ENCODE results near the gene TSPAN14.

Gene TSPAN14

GRCh38 chr10:80512031-80512526 is 58.0 kb downstream of the TSPAN14 start:
- H3K4me3 ChIP-seq (ENCODE audit: low read depth, low read length), result no peak overlapping the region
- TF ChIP-seq CTCF (IDR thresholded peaks at IDR 0.05; ENCODE audit: low read depth, low read length), result no peak
- TF ChIP-seq MAX (IDR thresholded peaks at IDR 0.05; ENCODE audit: low read depth, low read length), result no peak
- TF ChIP-seq POLR2A (IDR thresholded peaks at IDR 0.05; ENCODE audit: extremely low read depth, insufficient read length), result no peak
- no peak for TF ChIP-seq MYC (IDR thresholded peaks at IDR 0.05; ENCODE audit: low read depth, low read length)
- DNase-seq (ENCODE audit: low read depth), result no peak

- TF ChIP-seq CTCF (IDR thresholded peaks at IDR 0.05; ENCODE audit: low read depth, low read length) (no peak), POLR2A (IDR thresholded peaks at IDR 0.05; ENCODE audit: extremely low read depth, insufficient read length) (no peak), MAX (IDR thresholded peaks at IDR 0.05; ENCODE audit: low read depth, low read length) (no peak), MYC (IDR thresholded peaks at IDR 0.05; ENCODE audit: low read depth, low read length) (no peak)
Measured at GRCh38 chr10:80513106-80513505, 59.0 kb downstream of the TSPAN14 start.

GRCh38 chr10:80515511-80515910 is 61.4 kb downstream of the TSPAN14 start:
- DNase-seq (ENCODE audit: low read depth), result no peak
- H3K4me3 ChIP-seq (ENCODE audit: low read depth, low read length), result no peak overlapping the region
- TF ChIP-seq CTCF (IDR thresholded peaks at IDR 0.05; ENCODE audit: low read depth, low read length), result no peak
- no peak for TF ChIP-seq MAX (IDR thresholded peaks at IDR 0.05; ENCODE audit: low read depth, low read length)

More at GRCh38 chr10:80513106-80513505, 59.0 kb downstream of the TSPAN14 start:
- no peak for DNase-seq (ENCODE audit: low read depth)
- H3K4me3 ChIP-seq (ENCODE audit: low read depth, low read length), result no peak overlapping the region

GRCh38 chr10:80515941-80516340 is 61.8 kb downstream of the TSPAN14 start:
- TF ChIP-seq CTCF (IDR thresholded peaks at IDR 0.05; ENCODE audit: low read depth, low read length), result no peak
- TF ChIP-seq MYC (IDR thresholded peaks at IDR 0.05; ENCODE audit: low read depth, low read length), result no peak
- TF ChIP-seq MAX (IDR thresholded peaks at IDR 0.05; ENCODE audit: low read depth, low read length), result no peak
- TF ChIP-seq POLR2A (IDR thresholded peaks at IDR 0.05; ENCODE audit: extremely low read depth, insufficient read length), result no peak
- no peak for DNase-seq (ENCODE audit: low read depth)
- H3K4me3 ChIP-seq (ENCODE audit: low read depth, low read length), result no peak overlapping the region

GRCh38 chr10:80516506-80517075 is 62.5 kb downstream of the TSPAN14 start:
- no peak for DNase-seq (ENCODE audit: low read depth)
- TF ChIP-seq MAX (IDR thresholded peaks at IDR 0.05; ENCODE audit: low read depth, low read length) (no peak), MYC (IDR thresholded peaks at IDR 0.05; ENCODE audit: low read depth, low read length) (no peak), CTCF (IDR thresholded peaks at IDR 0.05; ENCODE audit: low read depth, low read length) (no peak), POLR2A (IDR thresholded peaks at IDR 0.05; ENCODE audit: extremely low read depth, insufficient read length) (no peak)
- no peak overlapping the region for H3K4me3 ChIP-seq (ENCODE audit: low read depth, low read length)

All from NB4 (cell line).